ENCODE measurements around the gene MINDY4. TPM values are rescaled to one million over a fixed set of nuclear protein-coding genes. Genes with fewer than 3 reads are reported as not detected.

Gene MINDY4
- total and polyA plus RNA-seq, 2 of the 13 experiments (the other 11 are each of a cell fraction or from before 2014, with no cell fraction given), result not detected

DNA sequence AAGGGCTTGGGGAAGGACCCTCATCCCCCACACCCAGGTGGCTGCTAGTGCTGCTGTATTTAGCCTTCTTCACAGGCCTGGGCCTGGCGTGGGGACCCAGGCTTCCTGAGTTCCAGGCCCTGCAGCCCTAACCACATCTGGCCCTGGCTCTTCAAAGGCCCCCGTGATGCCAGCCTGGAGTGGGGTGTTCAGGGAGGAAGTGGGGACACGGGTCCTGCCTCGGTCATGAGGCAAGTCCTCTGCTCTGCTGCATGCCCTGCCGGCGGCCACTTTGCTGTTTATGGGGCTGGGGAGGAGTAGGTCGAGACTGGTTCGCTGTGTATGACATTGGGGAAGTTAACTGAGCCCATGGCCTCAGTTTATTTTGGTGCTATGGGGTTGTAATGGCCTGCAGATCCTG lies 131.9 kb downstream of the MINDY4 start:
- CTCF ChIA-PET (ENCODE audit: low intra/inter-chr PET ratio, low total read pairs), result no interaction called here
- no peaks in the 10 kb centered on the region for H3K4me1 ChIP-seq (ENCODE audit: insufficient read depth, low read length)
- H3K4me2 ChIP-seq (ENCODE audit: low read depth, low read length), result no peak overlapping the region
- no peaks in the 10 kb centered on the region for H3K79me2 ChIP-seq (ENCODE audit: insufficient read depth, low read length)
- no peak overlapping the region for H3K4me3 ChIP-seq (replicated peaks in 1 of 3; ENCODE audit: insufficient read depth in 1 of 3, low read depth in 2 of 3, low read length in 3 of 3)
- no peak for DNase-seq (ENCODE audit: low spot score)
- in situ Hi-C loops (cut with HindIII; ENCODE audit: extremely low pct_ligation_motif_present, low pct_unique_long_range_greater_than_20kb), result no loop called here
- FAIRE-seq, result no peak
- no peak for TF ChIP-seq HMGXB4 (CRISPR knock-in tag; IDR thresholded peaks at IDR 0.05; ENCODE audit: borderline replicate concordance in 1 of 2, low read depth in 1 of 2)
- TF ChIP-seq CREB1 (IDR thresholded peaks at IDR 0.05), result no peak
- TF ChIP-seq CREB1 (CRISPR knock-in tag; IDR thresholded peaks at IDR 0.05), result no peak
- no peak for TF ChIP-seq NKX3-1 (CRISPR knock-in tag; IDR thresholded peaks at IDR 0.05)
- TF ChIP-seq, protein P1, sequence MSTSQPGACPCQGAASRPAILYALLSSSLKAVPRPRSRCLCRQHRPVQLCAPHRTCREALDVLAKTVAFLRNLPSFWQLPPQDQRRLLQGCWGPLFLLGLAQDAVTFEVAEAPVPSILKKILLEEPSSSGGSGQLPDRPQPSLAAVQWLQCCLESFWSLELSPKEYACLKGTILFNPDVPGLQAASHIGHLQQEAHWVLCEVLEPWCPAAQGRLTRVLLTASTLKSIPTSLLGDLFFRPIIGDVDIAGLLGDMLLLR (CRISPR knock-in tag; IDR thresholded peaks at IDR 0.05), result no peak
- no peak for TF ChIP-seq EEA1 (CRISPR knock-in tag; IDR thresholded peaks at IDR 0.05; ENCODE audit: borderline replicate concordance)
- TF ChIP-seq, protein P2, sequence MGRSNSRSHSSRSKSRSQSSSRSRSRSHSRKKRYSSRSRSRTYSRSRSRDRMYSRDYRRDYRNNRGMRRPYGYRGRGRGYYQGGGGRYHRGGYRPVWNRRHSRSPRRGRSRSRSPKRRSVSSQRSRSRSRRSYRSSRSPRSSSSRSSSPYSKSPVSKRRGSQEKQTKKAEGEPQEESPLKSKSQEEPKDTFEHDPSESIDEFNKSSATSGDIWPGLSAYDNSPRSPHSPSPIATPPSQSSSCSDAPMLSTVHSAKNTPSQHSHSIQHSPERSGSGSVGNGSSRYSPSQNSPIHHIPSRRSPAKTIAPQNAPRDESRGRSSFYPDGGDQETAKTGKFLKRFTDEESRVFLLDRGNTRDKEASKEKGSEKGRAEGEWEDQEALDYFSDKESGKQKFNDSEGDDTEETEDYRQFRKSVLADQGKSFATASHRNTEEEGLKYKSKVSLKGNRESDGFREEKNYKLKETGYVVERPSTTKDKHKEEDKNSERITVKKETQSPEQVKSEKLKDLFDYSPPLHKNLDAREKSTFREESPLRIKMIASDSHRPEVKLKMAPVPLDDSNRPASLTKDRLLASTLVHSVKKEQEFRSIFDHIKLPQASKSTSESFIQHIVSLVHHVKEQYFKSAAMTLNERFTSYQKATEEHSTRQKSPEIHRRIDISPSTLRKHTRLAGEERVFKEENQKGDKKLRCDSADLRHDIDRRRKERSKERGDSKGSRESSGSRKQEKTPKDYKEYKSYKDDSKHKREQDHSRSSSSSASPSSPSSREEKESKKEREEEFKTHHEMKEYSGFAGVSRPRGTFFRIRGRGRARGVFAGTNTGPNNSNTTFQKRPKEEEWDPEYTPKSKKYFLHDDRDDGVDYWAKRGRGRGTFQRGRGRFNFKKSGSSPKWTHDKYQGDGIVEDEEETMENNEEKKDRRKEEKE (IDR thresholded peaks at IDR 0.05), result no peak
- no peak for TF ChIP-seq ZC3H4 (CRISPR knock-in tag; IDR thresholded peaks at IDR 0.05; ENCODE audit: borderline replicate concordance)
- no peak for TF ChIP-seq ZNF841 (CRISPR knock-in tag; IDR thresholded peaks at IDR 0.05; ENCODE audit: borderline replicate concordance)
- no peak for TF ChIP-seq ZFP41 (CRISPR knock-in tag; IDR thresholded peaks at IDR 0.05; ENCODE audit: borderline replicate concordance)
- TF ChIP-seq, protein P3, sequence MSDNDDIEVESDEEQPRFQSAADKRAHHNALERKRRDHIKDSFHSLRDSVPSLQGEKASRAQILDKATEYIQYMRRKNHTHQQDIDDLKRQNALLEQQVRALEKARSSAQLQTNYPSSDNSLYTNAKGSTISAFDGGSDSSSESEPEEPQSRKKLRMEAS (IDR thresholded peaks at IDR 0.05), result no peak
- TF ChIP-seq ZNF879 (CRISPR knock-in tag; IDR thresholded peaks at IDR 0.05), result no peak
- no peak for TF ChIP-seq MZF1 (CRISPR knock-in tag; IDR thresholded peaks at IDR 0.05; ENCODE audit: borderline replicate concordance)
- TF ChIP-seq ZNF709 (CRISPR knock-in tag; IDR thresholded peaks at IDR 0.05), result no peak
- TF ChIP-seq ZNF234 (CRISPR knock-in tag; conservative IDR thresholded peaks at IDR 0.05), result no peak
- H2AFZ ChIP-seq (ENCODE audit: low read length), result no peak overlapping the region
- H4K20me1 ChIP-seq (ENCODE audit: insufficient read depth, low read length), result no peaks in the 10 kb centered on the region
- no peaks in the 10 kb centered on the region for H3K36me3 ChIP-seq (replicated peaks in 1 of 2; ENCODE audit: control insufficient read depth in 1 of 2, insufficient read depth in 2 of 2, low read length in 2 of 2)
- H3K9ac ChIP-seq (ENCODE audit: insufficient read depth, low read depth, low read length), result no peak overlapping the region
- POLR2A ChIA-PET, result no interaction called here
- BruUV-seq (replicated peaks), result no TSS peak
- H3K27ac ChIP-seq (ENCODE audit: extremely low read length, insufficient read depth, low read length), result no peak overlapping the region
- no peaks in the 10 kb centered on the region; a peak in 1 of 5 replicates for H3K27me3 ChIP-seq (ENCODE audit: control insufficient read depth in 1 of 2, insufficient read depth in 2 of 2, low read length in 2 of 2)
- no peaks in the 10 kb centered on the region for H3K9me3 ChIP-seq (ENCODE audit: low read length)
- intact Hi-C loops (cut with micrococcal nuclease; ENCODE audit: unreplicated experiment), result no loop called here
- no peak for ATAC-seq
- 7% methylated on average over 5 of the region's 8 CpGs for WGBS (ENCODE audit: low lambda C conversion rate)

All from HepG2 (cell line).